GM12878 (cell line): ENCODE results near the gene MMP24.

Experiments
- BACH1 ChIP-seq: fragments of 450-650 bp; IDR thresholded peaks from 2 replicates; pipeline ENCODE4 v1.6.1; 2017; ENCODE audit warnings: mild to moderate bottlenecking, borderline replicate concordance
- CEBPZ ChIP-seq: fragments of 150-350 bp; IDR thresholded peaks from 2 replicates; pipeline ENCODE4 v1.6.1; 2016; ENCODE audit warnings: low read depth, low read length
- CREB1 ChIP-seq: IDR thresholded peaks from 2 replicates; pipeline ENCODE4 v1.6.1; 2012; ENCODE audit warnings: low read depth, mild to moderate bottlenecking, inconsistent platforms
- CREM ChIP-seq: IDR thresholded peaks from 2 replicates; pipeline ENCODE4 v1.6.1; 2014; ENCODE audit warnings: antibody characterized with exemption, low read depth
- CTCF ChIP-seq, 3 experiments: IDR thresholded peaks in 2 of 3; conservative IDR thresholded peaks in 1 of 3; 2 replicates each; pipeline ENCODE4 v1.5.1; 2011; ENCODE audit warnings: low read depth in 3 of 3, low read length in 3 of 3, mild to moderate bottlenecking in 3 of 3, control low read depth in 2 of 3, moderate library complexity in 2 of 3, inconsistent platforms in 1 of 3, mixed read lengths in 1 of 3; ENCODE audit not compliant: control insufficient read depth in 2 of 3, insufficient read depth in 1 of 3; ENCODE audit errors: extremely low read depth in 1 of 3
- EP300 ChIP-seq, 2 experiments: fragments of 150-350 bp in 1 of 2; IDR thresholded peaks; 2 replicates each; pipeline ENCODE4 v1.6.1; 2011 to 2012; ENCODE audit warnings: low read depth in 2 of 2, low read length in 2 of 2, borderline replicate concordance in 1 of 2, improper control_type of control experiment in 1 of 2, inconsistent platforms in 1 of 2; ENCODE audit not compliant: control insufficient read depth in 1 of 2
- POLR2A ChIP-seq: IDR thresholded peaks from 2 replicates; pipeline ENCODE4 v1.6.1; 2011; ENCODE audit warnings: low read depth, mild to moderate bottlenecking, low read length
- RAD51 ChIP-seq: fragments of 450-650 bp; IDR thresholded peaks from 2 replicates; pipeline ENCODE4 v1.6.1; 2016; ENCODE audit warnings: moderate library complexity, mild to moderate bottlenecking, inconsistent platforms
- REST ChIP-seq: IDR thresholded peaks from 2 replicates; pipeline ENCODE4 v1.6.1; 2012; ENCODE audit warnings: mild to moderate bottlenecking, low read depth, low read length
- SMAD1 ChIP-seq: fragments of 450-650 bp; IDR thresholded peaks from 2 replicates; pipeline ENCODE4 v1.6.1; 2018; ENCODE audit warnings: mild to moderate bottlenecking, low read depth; ENCODE audit not compliant: partially characterized antibody
- USF2 ChIP-seq: IDR thresholded peaks from 2 replicates; pipeline ENCODE4 v1.6.1; 2011; ENCODE audit warnings: low read depth, low read length, improper control_type of control experiment, borderline replicate concordance
- ZBTB40 ChIP-seq: fragments of 450-650 bp; IDR thresholded peaks from 2 replicates; pipeline ENCODE4 v1.6.1; 2016; ENCODE audit warnings: mild to moderate bottlenecking, moderate library complexity, borderline replicate concordance

DNA sequence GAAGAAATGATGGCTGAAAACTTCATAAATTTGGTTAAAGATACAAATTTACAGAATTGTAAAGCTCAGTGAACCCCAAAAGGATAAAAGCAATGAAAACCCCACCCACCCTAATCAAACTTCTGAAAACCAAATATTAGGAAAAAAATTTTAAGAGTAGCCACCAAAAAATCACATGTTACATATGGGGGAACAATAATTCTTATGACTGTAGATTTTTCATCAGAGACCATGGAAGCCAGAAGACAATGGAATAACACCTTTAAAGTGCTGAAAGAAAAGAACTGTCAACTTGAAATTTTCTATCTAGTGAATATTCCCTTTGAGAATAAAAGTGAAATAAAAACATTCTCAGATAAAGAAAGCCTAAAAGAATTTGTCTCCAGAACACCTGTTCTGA is 30.2 kb upstream of the MMP24 start:
- TF ChIP-seq CEBPZ (no peak), RAD51 (no peak), BACH1 (no peak), CTCF (IDR thresholded peaks at IDR 0.05 in 2 of 3, conservative IDR thresholded peaks at IDR 0.05 in 1 of 3; ENCODE audit: control insufficient read depth in 2 of 3, extremely low read depth in 1 of 3, insufficient read depth in 1 of 3, low read depth in 3 of 3, low read length in 3 of 3) (no peak), CREM (no peak), REST (no peak), USF2 (no peak), SMAD1 (no peak), EP300 (IDR thresholded peaks at IDR 0.05; ENCODE audit: borderline replicate concordance in 1 of 2, control insufficient read depth in 1 of 2, low read depth in 2 of 2, low read length in 2 of 2) (no peak), ZBTB40 (no peak), CREB1 (no peak), POLR2A (no peak)
